ENCODE measurements around the gene MAGIX. TPM values are rescaled to one million over a fixed set of nuclear protein-coding genes. Genes with fewer than 3 reads are reported as not detected.

MAGIX gene
- total RNA-seq, 2 experiments from 2014 or later = 0.87 to 1.0 TPM

DNA sequence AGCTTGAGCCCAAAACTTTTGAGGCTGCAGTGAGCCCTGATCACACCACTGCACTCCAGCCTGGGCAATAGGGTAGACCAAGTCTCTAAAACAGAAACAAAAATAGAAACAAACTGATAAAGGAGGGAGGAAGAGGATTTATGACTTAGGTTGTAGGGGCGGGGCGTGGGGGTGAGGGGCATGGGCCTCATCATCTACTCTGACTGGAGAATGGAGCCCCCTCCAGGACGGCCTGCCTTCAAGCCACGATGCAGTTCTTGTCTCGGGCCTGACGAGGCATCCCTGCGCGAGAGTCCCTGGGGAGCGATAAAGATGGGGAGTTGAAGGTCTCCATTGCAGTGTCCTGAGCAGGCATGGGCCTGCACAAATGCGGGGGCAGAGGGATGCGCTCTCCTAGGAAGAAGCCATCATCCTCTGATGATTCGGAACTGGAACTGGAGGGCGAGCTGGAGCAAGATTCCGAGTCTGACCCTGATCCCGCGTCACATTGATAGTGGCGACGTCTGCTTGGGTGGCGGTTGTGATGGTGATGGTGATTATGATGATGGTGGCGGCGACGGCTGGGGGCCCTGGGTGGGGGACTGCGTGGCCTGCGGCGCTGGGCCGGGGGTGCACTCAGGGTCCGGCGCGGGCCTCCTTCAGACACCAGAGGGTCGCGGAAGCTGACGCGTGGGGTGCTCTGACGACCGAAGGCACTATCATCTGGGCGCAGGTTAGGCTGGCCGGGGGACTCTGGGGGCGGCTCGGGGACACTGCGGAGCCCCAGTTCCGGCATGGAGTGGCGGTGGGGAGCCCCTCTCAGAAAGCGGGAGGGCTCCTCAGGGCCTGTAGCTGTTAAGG lies 13.1 kb downstream of the MAGIX start:
- intact Hi-C loops (cut with micrococcal nuclease) = no loop called here
- Mint-ChIP-seq H3K27me3 (no peaks in the 10 kb centered on the region), H3K36me3 (peaks cover 38% of the 10 kb centered on the region), H3K4me1 (ENCODE audit: low read depth) (peaks cover 17% of the 10 kb centered on the region), H3K27ac (peak overlapping the region; percentile 45), H3K4me3 (no peak overlapping the region), H3K9me3 (no peaks in the 10 kb centered on the region)
- ChIA-PET CTCF (interaction anchor here (1.0 kb wide), 1 partner anchor 14 kb away, joined by 3 read pairs; no protein-coding TSS in a partner anchor), POLR2A (interaction anchor here (1.0 kb wide), 1 partner anchor 174 kb away, joined by 3 read pairs; the partner anchor contains the start of gene GRIPAP1)
- DNase-seq = no peak

DNA sequence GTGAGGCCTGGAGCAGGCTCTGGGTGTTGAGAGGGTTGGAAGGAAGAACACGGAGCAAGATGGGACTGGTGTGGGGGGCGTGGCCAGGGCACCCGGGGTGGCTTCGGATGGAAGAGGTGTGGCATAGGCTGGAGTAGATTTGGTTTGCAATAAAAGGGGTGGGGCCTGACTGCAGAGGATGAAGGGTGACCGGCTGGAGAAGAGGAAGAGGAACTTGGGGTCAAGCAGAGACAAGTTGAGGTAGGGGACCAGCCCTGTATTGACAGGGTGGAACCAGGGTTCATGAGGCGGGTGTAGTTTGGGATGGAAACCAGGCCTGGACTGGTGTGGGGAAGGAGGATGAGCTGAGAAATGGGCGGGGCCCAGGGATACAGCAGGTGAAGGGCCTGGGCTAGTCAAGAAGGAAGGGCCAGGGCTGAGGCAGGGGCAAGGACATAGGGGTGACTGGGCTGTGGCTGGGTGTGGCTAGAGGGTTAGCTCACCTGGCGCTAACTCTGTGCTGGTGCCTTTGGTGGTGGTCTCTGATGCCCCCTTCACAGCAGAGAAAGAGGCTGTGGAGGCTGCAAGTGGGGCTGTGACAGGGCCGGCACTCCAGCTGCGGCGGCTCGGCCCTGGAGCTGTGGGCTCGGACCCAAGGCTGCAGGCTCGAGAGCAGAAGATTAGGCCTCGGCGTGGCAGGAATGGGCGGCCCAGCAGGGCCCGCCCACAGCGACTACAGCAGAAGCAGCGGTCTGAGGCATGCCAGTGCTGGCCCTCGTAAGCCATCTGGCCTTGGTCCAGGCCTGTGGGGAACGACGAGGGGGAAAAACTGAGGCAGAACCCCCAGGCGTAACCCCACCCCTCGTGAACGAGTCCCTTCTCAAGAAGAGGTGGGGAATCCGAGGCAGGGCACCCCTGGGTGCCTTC lies 14.1 kb downstream of the MAGIX start:
- intact Hi-C loops (cut with micrococcal nuclease) = no loop called here
- Mint-ChIP-seq H3K27me3 (no peaks in the 10 kb centered on the region), H3K9me3 (no peaks in the 10 kb centered on the region), H3K4me1 (ENCODE audit: low read depth) (peaks cover 17% of the 10 kb centered on the region), H3K27ac (no peak overlapping the region), H3K36me3 (peaks cover 38% of the 10 kb centered on the region), H3K4me3 (no peak overlapping the region)
- DNase-seq = no peak
- POLR2A ChIA-PET = interaction anchor here (1.0 kb wide), 1 partner anchor 175 kb away, joined by 3 read pairs; the partner anchor contains the start of gene GRIPAP1
- CTCF ChIA-PET = interaction anchor here (0.6 to 1.2 kb wide), 2 partner anchors 10 to 14 kb away, joined by 3 to 4 read pairs; no protein-coding TSS in a partner anchor

DNA sequence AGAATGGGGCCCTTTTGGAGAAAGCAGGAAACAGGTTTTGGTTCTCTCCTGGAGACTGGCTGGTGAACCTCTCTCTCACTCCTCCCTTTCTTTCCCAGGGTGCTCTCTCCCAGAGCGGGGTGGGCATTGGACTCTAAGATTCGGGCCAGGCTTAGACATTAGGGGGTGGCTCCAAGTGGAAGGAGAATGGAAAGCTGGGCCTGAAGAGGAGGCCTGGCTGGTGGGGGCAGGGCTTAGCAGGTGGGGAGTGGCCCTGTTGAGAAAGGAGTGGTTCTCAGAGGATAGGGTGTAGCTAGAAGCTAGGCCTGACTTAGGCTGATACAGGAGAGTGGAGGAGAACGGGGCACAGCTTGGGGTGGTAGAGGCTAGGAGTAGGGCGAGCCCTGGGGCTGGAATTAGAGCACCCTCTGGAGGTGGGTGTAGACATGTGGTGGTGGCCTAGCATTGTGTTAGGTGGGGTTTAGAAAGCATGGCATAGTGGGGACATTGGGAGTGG lies 14.8 kb downstream of the MAGIX start:
- DNase-seq = no peak
- H3K9me3 Mint-ChIP-seq = no peaks in the 10 kb centered on the region
- no peaks in the 10 kb centered on the region for H3K27me3 Mint-ChIP-seq
- CTCF ChIA-PET = interaction anchor here (0.6 to 1.2 kb wide), 2 partner anchors 11 to 13 kb away, joined by 3 to 4 read pairs; no protein-coding TSS in a partner anchor
- H3K4me1 Mint-ChIP-seq (ENCODE audit: low read depth) = peaks cover 17% of the 10 kb centered on the region
- H3K36me3 Mint-ChIP-seq = peaks cover 41% of the 10 kb centered on the region
- POLR2A ChIA-PET = no interaction called here
- no peak overlapping the region for H3K4me3 Mint-ChIP-seq
- intact Hi-C loops (cut with micrococcal nuclease) = no loop called here
- H3K27ac Mint-ChIP-seq = peak overlapping the region; percentile 23

DNA sequence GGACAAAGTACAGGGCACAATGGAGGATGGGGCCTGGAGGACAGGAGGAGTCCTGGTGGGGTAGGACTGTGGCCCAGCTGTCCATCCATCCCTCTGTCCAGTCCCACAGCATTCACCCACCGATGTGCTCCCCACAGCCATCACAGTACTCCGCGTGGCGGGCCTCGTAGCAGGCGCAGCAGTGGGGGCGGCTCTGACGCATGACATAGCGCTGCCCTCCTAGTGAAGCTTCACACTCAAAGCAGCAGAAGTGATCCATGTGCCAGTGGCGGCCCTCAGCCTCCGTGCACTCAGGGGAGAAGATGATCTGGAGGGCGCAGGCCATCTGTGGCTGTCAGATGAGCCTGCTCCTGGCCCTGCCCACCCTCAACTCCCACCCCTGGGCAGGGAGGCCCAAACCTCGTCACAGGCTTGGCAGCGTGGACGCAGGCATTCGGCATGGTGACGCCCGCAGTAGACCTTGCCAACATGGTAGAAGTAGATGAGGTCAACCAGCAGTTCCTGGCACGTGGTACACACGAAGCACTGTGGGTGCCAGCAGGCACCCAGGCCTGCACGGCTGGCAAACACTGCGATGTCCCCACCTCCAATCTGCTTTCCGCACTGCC lies 15.4 kb downstream of the MAGIX start:
- H3K27me3 Mint-ChIP-seq = no peaks in the 10 kb centered on the region
- H3K9me3 Mint-ChIP-seq = no peaks in the 10 kb centered on the region
- peak overlapping the region; percentile 23 for H3K27ac Mint-ChIP-seq
- ChIA-PET POLR2A (no interaction called here), CTCF (no interaction called here)
- no peak overlapping the region for H3K4me3 Mint-ChIP-seq
- peaks cover 13% of the 10 kb centered on the region for H3K4me1 Mint-ChIP-seq (ENCODE audit: low read depth)
- DNase-seq = no peak
- H3K36me3 Mint-ChIP-seq = peaks cover 39% of the 10 kb centered on the region
- intact Hi-C loops (cut with micrococcal nuclease) = no loop called here

DNA sequence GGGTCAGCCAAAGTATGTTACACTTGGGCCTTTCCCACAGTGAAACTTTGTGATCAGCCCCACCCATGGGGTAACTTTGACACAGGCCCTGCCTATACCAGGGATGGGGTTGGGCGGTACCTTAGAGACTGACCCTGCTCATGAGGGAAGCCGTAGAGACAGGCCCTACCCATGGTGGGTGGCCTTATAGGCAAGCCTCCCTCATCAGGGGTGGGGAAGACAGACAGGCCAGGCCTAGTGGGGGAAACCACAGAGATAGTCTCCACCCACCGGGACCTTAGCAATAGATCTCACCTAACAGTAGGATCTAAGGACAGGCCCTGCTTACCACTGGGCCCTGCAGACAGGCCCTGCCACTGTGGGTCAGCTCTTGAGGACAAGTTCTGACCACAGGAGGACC lies 16.0 kb downstream of the MAGIX start:
- peaks cover 9% of the 10 kb centered on the region for H3K4me1 Mint-ChIP-seq (ENCODE audit: low read depth)
- ChIA-PET CTCF (interaction anchor here (1.2 kb wide), 1 partner anchor 14 kb away, joined by 5 read pairs; no protein-coding TSS in a partner anchor), POLR2A (no interaction called here)
- no peak for DNase-seq
- no peaks in the 10 kb centered on the region for H3K27me3 Mint-ChIP-seq
- intact Hi-C loops (cut with micrococcal nuclease) = no loop called here
- H3K9me3 Mint-ChIP-seq = no peaks in the 10 kb centered on the region
- H3K27ac Mint-ChIP-seq = no peak overlapping the region
- peaks cover 35% of the 10 kb centered on the region for H3K36me3 Mint-ChIP-seq
- no peak overlapping the region for H3K4me3 Mint-ChIP-seq

DNA sequence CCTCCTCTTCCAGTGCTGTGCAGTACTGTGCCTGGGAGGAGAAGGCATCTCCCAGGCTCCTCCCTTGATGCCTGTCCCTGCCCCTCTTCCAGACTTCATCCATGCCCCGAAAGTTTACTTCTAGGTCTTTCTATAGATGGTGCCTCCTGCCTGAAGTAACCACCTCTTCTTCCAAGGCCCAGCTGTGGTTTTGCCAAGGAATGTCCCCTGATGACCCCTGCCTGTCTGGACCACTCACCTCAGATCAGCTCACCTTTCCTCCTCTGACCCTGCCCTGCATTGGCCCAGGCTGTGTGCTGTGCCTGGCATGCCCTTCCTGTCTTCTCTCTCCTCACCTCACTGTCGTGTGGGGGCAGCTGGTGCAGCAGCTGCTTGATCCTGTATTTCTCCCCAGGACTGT lies 16.8 kb downstream of the MAGIX start:
- Mint-ChIP-seq H3K9me3 (no peaks in the 10 kb centered on the region), H3K4me3 (no peak overlapping the region), H3K4me1 (ENCODE audit: low read depth) (peaks cover 9% of the 10 kb centered on the region), H3K36me3 (peaks cover 31% of the 10 kb centered on the region), H3K27ac (no peak overlapping the region), H3K27me3 (no peaks in the 10 kb centered on the region)
- CTCF ChIA-PET = interaction anchor here (1.2 to 2.5 kb wide), 3 partner anchors 8 to 13 kb away, joined by 3 to 7 read pairs (median 5); partner anchors contain the start of gene PLP2
- intact Hi-C loops (cut with micrococcal nuclease) = no loop called here
- no peak for DNase-seq
- POLR2A ChIA-PET = no interaction called here

DNA sequence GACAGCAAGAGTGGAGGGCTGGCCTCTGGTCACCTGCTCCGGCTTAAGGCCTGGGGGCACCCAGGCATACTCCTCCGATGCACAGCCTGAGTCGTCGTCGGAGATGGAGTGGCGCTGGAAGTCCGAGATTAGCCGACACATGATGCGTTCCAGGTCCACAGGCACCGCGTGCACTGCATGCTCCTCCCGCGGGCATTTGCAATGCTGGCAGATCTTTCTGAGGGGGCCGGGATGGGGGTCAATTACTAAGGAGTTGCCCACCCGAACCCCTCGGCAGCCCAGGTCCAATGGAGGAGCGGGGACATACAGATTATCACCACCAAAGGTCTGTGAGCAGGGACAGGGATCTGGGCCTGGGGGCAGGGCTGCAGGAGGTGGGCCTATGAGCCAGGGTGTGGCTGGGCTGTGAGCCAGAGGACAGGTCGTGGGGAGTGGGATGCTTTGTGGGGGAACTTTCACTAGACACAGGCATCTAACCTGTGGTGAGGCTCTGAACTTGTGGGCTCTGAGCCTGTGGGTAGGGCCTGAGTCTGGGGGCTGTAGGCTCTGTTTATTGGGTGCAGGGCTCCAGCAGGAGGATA lies 21.2 kb downstream of the MAGIX start:
- H3K4me3 Mint-ChIP-seq = no peak overlapping the region
- POLR2A ChIA-PET = interaction anchor here (1.2 kb wide), 1 partner anchor 17 kb away, joined by 4 read pairs; no protein-coding TSS in a partner anchor

DNA sequence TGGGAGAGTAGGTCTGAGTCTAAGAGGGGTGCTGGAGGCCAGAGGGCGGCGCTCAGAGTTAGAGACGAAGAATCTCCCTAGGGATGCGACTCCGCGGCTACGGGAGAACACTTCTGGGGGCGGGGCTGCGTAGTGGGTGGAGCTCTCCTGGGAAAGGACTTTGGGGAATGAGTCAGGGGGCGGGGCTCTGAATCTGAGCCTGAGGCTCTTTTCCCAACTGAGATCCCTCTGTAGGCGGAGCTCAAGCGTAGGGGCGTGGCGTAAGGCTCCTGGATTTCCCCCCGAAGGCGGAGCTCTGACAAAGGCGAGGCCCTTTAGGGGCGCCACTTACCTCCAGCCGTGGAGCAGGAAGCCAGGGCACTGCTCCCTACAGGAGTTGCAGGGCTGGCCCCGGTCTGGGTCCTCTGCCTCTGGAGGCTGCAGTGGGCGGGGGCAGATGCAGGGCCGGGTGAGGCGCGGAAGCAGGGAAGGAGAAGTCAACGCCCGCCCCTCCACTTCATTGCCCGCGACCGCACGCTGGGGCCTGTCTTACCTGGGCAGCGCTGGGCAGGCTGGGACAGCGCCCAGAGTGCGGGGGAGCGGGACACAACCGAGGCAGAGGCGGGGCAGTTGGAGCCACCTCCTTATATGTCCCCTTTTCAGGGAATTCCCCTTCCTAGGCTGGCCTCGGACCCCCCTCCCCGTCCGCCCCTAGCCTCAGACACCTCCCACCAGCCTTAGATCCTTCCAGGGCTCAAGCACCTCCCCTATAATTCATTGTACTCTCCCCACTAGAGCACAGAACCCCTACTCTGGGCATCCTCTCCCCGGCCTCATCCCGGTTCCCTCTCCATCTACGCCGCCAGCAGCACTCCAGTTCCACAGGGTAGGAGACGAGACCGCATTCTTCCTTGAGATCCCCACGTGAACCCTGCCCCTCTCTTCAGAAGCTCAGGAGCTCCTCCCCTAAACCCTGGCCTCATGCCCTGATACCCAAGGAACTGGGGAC lies 22.0 kb downstream of the MAGIX start:
- POLR2A ChIA-PET = interaction anchor here (0.6 to 1.2 kb wide), 2 partner anchors 17 to 18 kb away, joined by 4 to 5 read pairs; no protein-coding TSS in a partner anchor
- peak overlapping the region; percentile 86 for H3K27ac Mint-ChIP-seq
- H3K4me1 Mint-ChIP-seq (ENCODE audit: low read depth) = peaks cover 9% of the 10 kb centered on the region
- CTCF ChIA-PET = interaction anchor here (1.6 kb wide), 1 partner anchor 29 kb away, joined by 3 read pairs; no protein-coding TSS in a partner anchor
- H3K4me3 Mint-ChIP-seq = peak overlapping the region; percentile 83
- no peaks in the 10 kb centered on the region for H3K27me3 Mint-ChIP-seq
- DNase-seq = peak; percentile 67
- peaks cover 11% of the 10 kb centered on the region for H3K36me3 Mint-ChIP-seq
- intact Hi-C loops (cut with micrococcal nuclease) = no loop called here
- no peaks in the 10 kb centered on the region for H3K9me3 Mint-ChIP-seq

More for the DNA sequence above, 21.2 kb downstream of the MAGIX start:
- intact Hi-C loops (cut with micrococcal nuclease) = no loop called here
- H3K9me3 Mint-ChIP-seq = no peaks in the 10 kb centered on the region
- H3K36me3 Mint-ChIP-seq = peaks cover 14% of the 10 kb centered on the region
- H3K27ac Mint-ChIP-seq = peak overlapping the region; percentile 86
- H3K4me1 Mint-ChIP-seq (ENCODE audit: low read depth) = peaks cover 5% of the 10 kb centered on the region
- H3K27me3 Mint-ChIP-seq = no peaks in the 10 kb centered on the region
- no peak for DNase-seq
- CTCF ChIA-PET = no interaction called here

DNA sequence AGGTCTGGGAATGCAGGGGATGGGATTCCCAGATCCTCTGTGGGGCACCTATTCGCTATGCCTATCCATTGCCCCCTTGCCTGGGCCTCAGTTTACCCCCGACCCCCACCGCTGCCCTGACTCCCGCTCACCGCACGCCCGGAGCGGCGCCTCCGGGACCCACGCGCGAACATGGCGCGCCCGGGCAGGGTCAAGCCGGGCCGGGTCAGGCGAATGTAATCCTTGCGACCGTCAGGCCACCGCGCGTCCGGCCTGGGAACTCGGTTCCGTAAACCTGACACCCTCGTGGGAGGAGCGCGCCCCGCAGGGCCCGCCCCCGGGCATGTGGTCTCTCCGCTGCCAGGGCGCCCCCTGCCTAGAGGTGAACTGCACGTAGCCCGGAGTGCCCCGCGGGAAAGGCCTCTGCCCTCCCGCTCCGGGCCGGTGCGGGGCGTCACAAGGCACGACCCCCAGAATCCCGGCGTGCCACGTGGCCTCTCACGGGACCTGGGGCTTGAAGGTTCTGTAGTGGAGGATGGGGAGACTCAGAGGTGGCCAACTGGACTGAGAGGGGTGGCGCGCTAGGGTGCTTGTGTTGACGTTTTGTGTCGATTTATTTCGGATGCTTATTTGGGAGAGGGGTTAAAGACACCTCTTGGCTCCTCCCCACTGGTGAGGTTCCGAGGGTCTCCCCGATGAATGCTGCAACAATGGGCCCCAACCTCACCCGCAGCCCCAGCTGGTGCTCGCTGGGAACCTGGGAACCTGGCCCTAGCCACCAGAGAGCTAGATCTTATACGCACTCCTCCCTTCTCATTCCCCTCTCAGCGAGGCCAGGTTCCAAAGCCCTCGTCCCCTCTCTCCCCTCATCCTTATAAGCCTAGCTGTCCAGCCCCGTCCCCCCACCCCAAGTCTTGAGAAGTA lies 23.8 kb downstream of the MAGIX start, which contains the start of gene PRICKLE3:
Gene PRICKLE3, minus strand, starts transcription at position 249 of the 903 bp plus-strand sequence. Its CDS starts 76 bp downstream, at position 173.
- Mint-ChIP-seq H3K9me3 (no peaks in the 10 kb centered on the region), H3K4me1 (ENCODE audit: low read depth) (peaks cover 14% of the 10 kb centered on the region), H3K4me3 (peak within 1 kb of the TSS; percentile 83), H3K27me3 (no peaks in the 10 kb centered on the region), H3K27ac (peak within 1 kb of the TSS; percentile 86), H3K36me3 (peaks cover 6% of the 10 kb centered on the region)
- ChIA-PET POLR2A (no interaction called here), CTCF (interaction anchor here (0.8 kb wide), 1 partner anchor 20 kb away, joined by 3 read pairs; no protein-coding TSS in a partner anchor)
- peak; percentile 84 for DNase-seq
- intact Hi-C loops (cut with micrococcal nuclease) = no loop called here

Measured in activated CD4-positive, alpha-beta memory T cell treated with anti-CD3 and anti-CD28 coated beads for 36 hours (primary cell).